OCI-LY3 (cell line): ENCODE results near the gene VGLL4.

Source experiments
- H2AFZ ChIP-seq: fragments of 200-600, 300-600 bp; shearing (Covaris generic); 2 replicates; pipeline ENCODE4 v1.6.0; 2014; ENCODE audit warnings: antibody characterized with exemption, low read depth, low read length
- H3K27ac ChIP-seq: fragments of 200-600, 300-600 bp; sonication (generic); 2 replicates; pipeline ENCODE4 v1.5.1; 2014; ENCODE audit warnings: mild to moderate bottlenecking, low read length, moderate library complexity, mixed read lengths
- H3K27me3 ChIP-seq: fragments of 200-600, 300-600 bp; sonication (generic); 2 replicates; pipeline ENCODE4 v1.6.1; 2014; ENCODE audit warnings: low read depth, low read length, mixed read lengths
- H3K36me3 ChIP-seq: fragments of 200-600, 300-600 bp; sonication (generic); replicated peaks from 2 replicates; pipeline ENCODE3; 2014; ENCODE audit warnings: low read depth, low read length, mixed read lengths
- H3K4me1 ChIP-seq: fragments of 300-600, 200-600 bp; sonication (generic); 2 replicates; pipeline ENCODE4 v1.6.1; 2014; ENCODE audit warnings: low read length, mixed read lengths
- H3K4me2 ChIP-seq: fragments of 200-600, 300-600 bp; sonication (generic); 2 replicates; pipeline ENCODE4 v1.6.1; 2014; ENCODE audit warnings: low read length, mixed read lengths
- H3K4me3 ChIP-seq: fragments of 300-600, 200-600 bp; sonication (generic); 2 replicates; pipeline ENCODE4 v1.5.1; 2014; ENCODE audit warnings: antibody characterized with exemption, mild to moderate bottlenecking, low read length, moderate library complexity
- H3K79me2 ChIP-seq: fragments of 300-600, 200-600 bp; shearing (Covaris generic); 2 replicates; pipeline ENCODE4 v1.6.1; 2014; ENCODE audit warnings: mild to moderate bottlenecking, low read length, mixed read lengths
- H3K9ac ChIP-seq: fragments of 300-600, 200-600 bp; shearing (Covaris generic); 2 replicates; pipeline ENCODE4 v1.6.0; 2014; ENCODE audit warnings: mild to moderate bottlenecking, low read length, moderate library complexity
- H3K9me3 ChIP-seq: fragments of 200-600, 300-600 bp; shearing (Covaris generic); 2 replicates; pipeline ENCODE4 v1.6.1; 2014; ENCODE audit warnings: low read length, mixed read lengths; ENCODE audit not compliant: insufficient read depth
- H4K20me1 ChIP-seq: fragments of 200-600, 300-600 bp; sonication (generic); 2 replicates; pipeline ENCODE4 v1.6.1; 2016; ENCODE audit warnings: low read length, mixed read lengths; ENCODE audit not compliant: insufficient read depth
- CTCF ChIP-seq: fragments of 200-600, 300-600 bp; sonication (generic); IDR thresholded peaks from 2 replicates; pipeline ENCODE4 v1.5.1; 2014; ENCODE audit warnings: antibody characterized with exemption, low read length, low read depth
- EZH2phosphoT487 ChIP-seq: fragments of 200-600 bp; shearing (Covaris generic); IDR thresholded peaks from 2 replicates; pipeline ENCODE4 v1.6.1; 2018; ENCODE audit warnings: antibody characterized with exemption, mixed run types, low read depth

The VGLL4 gene

GRCh38 chr3:11606865-11607440 lies 36.8 kb downstream of the VGLL4 start:
- TF ChIP-seq EZH2phosphoT487 = no peak
- no peak for TF ChIP-seq CTCF
- Histone ChIP-seq H3K4me1 (peaks cover 4% of the 10 kb centered on the region), H2AFZ (no peak overlapping the region), H3K4me2 (no peak overlapping the region), H3K27me3 (no peaks in the 10 kb centered on the region), H3K79me2 (peaks cover 23% of the 10 kb centered on the region), H3K4me3 (no peak overlapping the region), H3K9me3 (no peaks in the 10 kb centered on the region), H3K27ac (no peak overlapping the region), H4K20me1 (peaks cover 40% of the 10 kb centered on the region), H3K36me3 (no peaks in the 10 kb centered on the region), H3K9ac (no peak overlapping the region)

- Histone ChIP-seq H3K27ac (no peak overlapping the region), H3K4me2 (no peak overlapping the region), H3K79me2 (peaks cover 18% of the 10 kb centered on the region), H4K20me1 (peaks cover 39% of the 10 kb centered on the region), H3K9me3 (no peaks in the 10 kb centered on the region; the same call in 1 of the 2 replicates), H3K9ac (no peak overlapping the region), H3K4me1 (peaks cover 11% of the 10 kb centered on the region), H3K27me3 (no peaks in the 10 kb centered on the region), H3K4me3 (no peak overlapping the region), H3K36me3 (peaks cover 5% of the 10 kb centered on the region), H2AFZ (no peak overlapping the region)
- TF ChIP-seq EZH2phosphoT487 (no peak), CTCF (no peak)
These were observed 37.5 kb downstream of the VGLL4 start for GRCh38 chr3:11606090-11606784.

GRCh38 chr3:11605398-11605797 lies 38.3 kb downstream of the VGLL4 start:
- Histone ChIP-seq H3K79me2 (peaks cover 16% of the 10 kb centered on the region), H3K27ac (no peak overlapping the region), H3K4me2 (no peak overlapping the region)

More at GRCh38 chr3:11605398-11605797, 38.3 kb downstream of the VGLL4 start:
- H3K36me3 ChIP-seq = peaks cover 13% of the 10 kb centered on the region
- no peak for TF ChIP-seq EZH2phosphoT487
- TF ChIP-seq CTCF = no peak
- H3K27me3 ChIP-seq = no peaks in the 10 kb centered on the region
- H3K4me3 ChIP-seq = no peak overlapping the region
- no peaks in the 10 kb centered on the region; the same call in 1 of the 2 replicates for H3K9me3 ChIP-seq
- no peak overlapping the region for H3K9ac ChIP-seq
- no peak overlapping the region for H2AFZ ChIP-seq
- peaks cover 34% of the 10 kb centered on the region for H4K20me1 ChIP-seq
- peaks cover 11% of the 10 kb centered on the region for H3K4me1 ChIP-seq
